ENCODE measurements around the gene COL5A1. TPM values are rescaled to one million over a fixed set of nuclear protein-coding genes. Genes with fewer than 3 reads are reported as not detected.

Gene COL5A1
- total RNA-seq, 6 donors from 2014 or later = 7.5 to 75.4 (median 27.4) TPM

DNA sequence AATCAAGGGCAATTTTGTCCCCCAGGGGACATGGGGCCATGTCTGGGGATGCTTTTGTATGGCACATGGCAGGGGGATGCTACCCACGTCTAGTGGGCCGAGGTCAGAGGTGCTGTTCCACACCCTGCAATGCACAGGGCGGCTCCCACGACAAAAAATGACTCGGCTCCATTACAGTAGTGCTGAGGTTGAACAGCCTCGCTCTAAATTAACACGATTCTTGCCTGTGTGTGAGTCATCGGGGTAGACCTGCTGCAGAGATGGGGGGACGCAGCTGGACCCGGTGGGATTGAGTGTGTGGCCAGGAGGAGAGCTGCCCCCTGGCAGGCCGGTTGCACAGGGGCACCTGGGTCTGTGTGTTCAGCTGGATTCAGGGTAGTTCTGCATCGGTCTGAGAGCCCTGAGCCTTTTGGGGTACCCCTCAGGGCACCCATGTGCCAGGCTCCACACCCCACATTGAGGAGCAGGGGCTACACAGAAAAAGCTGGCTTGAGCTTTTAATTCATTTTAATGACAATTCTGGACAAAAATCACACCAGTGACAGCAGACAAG, 20.0 kb upstream of the COL5A1 start:
- no peaks in the 10 kb centered on the region for H3K27me3 ChIP-seq
- DNase-seq = peak; percentile 12 to 27
- H3K27ac ChIP-seq = no peak overlapping the region
- no peak for ATAC-seq (ENCODE audit: low FRiP score in 2 of 2)
- no peaks in the 10 kb centered on the region for H3K36me3 ChIP-seq
- 90% methylated on average over 10 to 12 of the region's 12 CpGs for WGBS, 2 donors
- TF ChIP-seq POLR2AphosphoS5 (IDR thresholded peaks at IDR 0.05) (no peak), CTCF (IDR thresholded peaks at IDR 0.05) (no peak), POLR2A (IDR thresholded peaks at IDR 0.05) (no peak), EP300 (IDR thresholded peaks at IDR 0.05) (no peak)
- H3K4me1 ChIP-seq = no peaks in the 10 kb centered on the region
- H3K4me3 ChIP-seq = no peak overlapping the region
- no peaks in the 10 kb centered on the region for H3K9me3 ChIP-seq

DNA sequence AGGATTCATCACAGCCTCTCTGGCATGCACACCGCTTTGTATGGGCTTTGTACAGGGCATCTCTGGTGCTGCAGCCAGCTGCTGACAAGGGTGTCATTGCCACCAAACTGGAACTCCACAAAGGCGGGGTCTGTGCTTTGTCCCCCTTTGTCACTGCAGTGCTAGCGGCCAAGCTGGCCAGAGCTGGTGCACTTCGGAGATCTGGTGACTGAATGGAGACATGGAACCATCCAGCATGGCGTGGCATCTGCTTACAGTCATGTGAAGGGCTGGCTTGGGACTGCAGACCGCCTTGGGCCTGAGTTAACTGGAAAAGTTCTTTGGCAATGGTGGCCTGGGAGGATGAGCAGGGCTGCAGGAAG, 18.7 kb upstream of the COL5A1 start:
- no peaks in the 10 kb centered on the region for H3K4me1 ChIP-seq
- peak; percentile 17 to 30 for DNase-seq
- H3K27me3 ChIP-seq = no peaks in the 10 kb centered on the region
- no peak for ATAC-seq (ENCODE audit: low FRiP score in 2 of 2)
- WGBS, 2 donors = 91 to 96% methylated on average over 4 to 6 of the region's 6 CpGs
- H3K4me3 ChIP-seq = no peak overlapping the region
- H3K9me3 ChIP-seq = no peaks in the 10 kb centered on the region
- no peak for TF ChIP-seq EP300 (IDR thresholded peaks at IDR 0.05)
- TF ChIP-seq POLR2AphosphoS5 (IDR thresholded peaks at IDR 0.05) = no peak
- no peaks in the 10 kb centered on the region for H3K36me3 ChIP-seq
- no peak overlapping the region for H3K27ac ChIP-seq

- Histone ChIP-seq H3K4me3 (no peak overlapping the region), H3K4me1 (no peaks in the 10 kb centered on the region), H3K27me3 (no peaks in the 10 kb centered on the region), H3K36me3 (no peaks in the 10 kb centered on the region), H3K27ac (peak overlapping the region in 1 of 4 donors; percentile 7), H3K9me3 (no peaks in the 10 kb centered on the region)
- DNase-seq (peak; percentile 14 to 73), ATAC-seq (ENCODE audit: low FRiP score in 2 of 2) (no peak)
- WGBS, 2 donors = 88 to 89% methylated on average over 12 to 27 of the region's 29 CpGs
- TF ChIP-seq CTCF (IDR thresholded peaks at IDR 0.05) (no peak), POLR2AphosphoS5 (IDR thresholded peaks at IDR 0.05) (no peak), POLR2A (IDR thresholded peaks at IDR 0.05) (no peak), EP300 (IDR thresholded peaks at IDR 0.05) (no peak)
Measured at GRCh38 chr9:134623258-134624066, 18.1 kb upstream of the COL5A1 start.

DNA sequence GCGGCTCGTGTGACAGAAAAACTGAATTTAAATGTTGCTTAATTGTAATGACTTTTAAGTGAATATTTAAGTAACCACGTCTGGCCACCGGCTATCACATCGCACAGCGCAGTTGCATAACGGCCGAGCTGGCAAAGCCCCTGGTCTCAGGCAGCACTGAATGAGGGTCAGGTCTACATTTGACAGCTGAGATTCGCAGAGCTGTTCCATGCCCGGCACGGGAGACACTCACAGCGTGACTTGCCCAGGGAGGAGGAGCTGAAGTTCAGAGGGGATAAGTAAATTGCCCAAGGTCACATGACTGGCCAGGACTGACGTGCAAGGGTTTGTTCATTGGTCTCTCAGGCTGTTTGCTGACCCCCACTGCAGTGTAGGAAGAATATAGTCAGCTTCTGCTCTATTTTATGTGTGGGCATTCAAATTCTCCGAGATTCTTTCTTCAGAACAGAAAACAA, 17.4 kb upstream of the COL5A1 start:
- H3K4me1 ChIP-seq = no peaks in the 10 kb centered on the region
- no peak for ATAC-seq (ENCODE audit: low FRiP score in 2 of 2)

More for the DNA sequence above, 17.4 kb upstream of the COL5A1 start:
- H3K27ac ChIP-seq = peak overlapping the region in 2 of 4 donors; percentile 7 to 17
- 79 to 81% methylated on average over 14 of the region's 14 CpGs for WGBS, 2 donors
- H3K27me3 ChIP-seq = no peaks in the 10 kb centered on the region
- no peaks in the 10 kb centered on the region for H3K9me3 ChIP-seq
- no peaks in the 10 kb centered on the region for H3K36me3 ChIP-seq
- H3K4me3 ChIP-seq = no peak overlapping the region
- peak; percentile 15 to 29 for DNase-seq
- TF ChIP-seq EP300 (IDR thresholded peaks at IDR 0.05) (no peak), CTCF (IDR thresholded peaks at IDR 0.05) (no peak), POLR2AphosphoS5 (IDR thresholded peaks at IDR 0.05) (no peak), POLR2A (IDR thresholded peaks at IDR 0.05) (no peak)

Measured in upper lobe of left lung (tissue), 6 donors.